HCT116 (cell line): Measurements from ENCODE around the gene DNAJC3. TPM values are rescaled to one million over a fixed set of nuclear protein-coding genes. Genes with fewer than 3 reads are reported as not detected.

Experiments
- ATAC-seq: fragments of 200-7000 bp; cut with Tn5 transposase; 2 replicates; pipeline ENCODE4 v1.9.1; 2020; ENCODE audit warnings: mild to moderate bottlenecking, moderate library complexity
- BruUV-seq: library from RNA; stranded (reverse); fragments of 400-500 nt; replicated peaks from 2 replicates; lab custom pipeline; 2021; lab: Mats Ljungman, UMichigan
- CTCF ChIA-PET: fragments of 300-600 bp; sonication (Branson Sonifier 250); formaldehyde crosslinking; loops from one replicate; lab custom pipeline; 2021; ENCODE audit warnings: antibody characterized with exemption; lab: Charles Lee
- POLR2A ChIA-PET: fragments of 300-600, 350-600 bp; sonication (Branson Sonifier 250); formaldehyde crosslinking; loops from one replicate; lab custom pipeline; 2021; ENCODE audit warnings: antibody characterized with exemption; lab: Charles Lee
- RAD21 ChIA-PET, 2 experiments: fragments of 300-600 bp; sonication (Branson Sonifier 250); formaldehyde crosslinking; loops; one replicate each; lab custom pipeline; 2023; ENCODE audit warnings: low total read pairs in 2 of 2; ENCODE audit not compliant: uncharacterized antibody in 2 of 2, unreplicated experiment in 2 of 2, low non-redundant PET in 1 of 2; lab: Charles Lee
- DNase-seq: peaks from one replicate; pipeline ENCODE4 v3.0.0-alpha.2; 2010; ENCODE audit warnings: low read depth, low spot score
- H2AFZ ChIP-seq: fragments of 200-600 bp; shearing (Covaris generic), sonication (generic); 2 replicates; pipeline ENCODE4 v1.6.1; 2017; ENCODE audit warnings: low read depth, mixed run types, mixed read lengths, antibody characterized with exemption, low read length; ENCODE audit not compliant: poor library complexity, severe bottlenecking
- H3K27ac ChIP-seq: 2 replicates; pipeline ENCODE4 v1.5.1; 2012; ENCODE audit warnings: low read depth, low read length
- H3K27me3 ChIP-seq: fragments of 200-600 bp; sonication (generic); 2 replicates; pipeline ENCODE4 v1.6.1; 2016; ENCODE audit warnings: mixed run types, low read length, mixed read lengths; ENCODE audit not compliant: insufficient read depth
- H3K36me3 ChIP-seq, 2 experiments: fragments of 200-500 bp in 1 of 2; fragments of 200-600 bp in 1 of 2; sonication (Bioruptor generic) in 1 of 2; sonication (generic) in 1 of 2; 2 replicates each; pipeline versions ENCODE4 v1.5.1 to v1.6.1; 2014 to 2016; ENCODE audit warnings: low read length in 2 of 2, inconsistent platforms in 1 of 2, mixed read lengths in 1 of 2, mixed run types in 1 of 2; ENCODE audit not compliant: insufficient read depth in 2 of 2, control insufficient read depth in 1 of 2
- H3K4me1 ChIP-seq, 2 experiments: fragments of 200-600 bp in 1 of 2; sonication (generic) in 1 of 2; 2 replicates each; pipeline versions ENCODE4 v1.5.1 to v1.6.1; 2012 to 2017; ENCODE audit warnings: low read length in 2 of 2, inconsistent platforms in 1 of 2, mild to moderate bottlenecking in 1 of 2, mixed read lengths in 1 of 2, mixed run types in 1 of 2, moderate library complexity in 1 of 2; ENCODE audit not compliant: insufficient read depth in 2 of 2, control insufficient read depth in 1 of 2
- H3K4me2 ChIP-seq: fragments of 200-600 bp; sonication (generic); 2 replicates; pipeline ENCODE4 v1.6.1; 2017; ENCODE audit warnings: mixed run types, low read length, mixed read lengths
- H3K4me3 ChIP-seq, 2 experiments: fragments of 200-600 bp in 1 of 2; sonication (generic) in 1 of 2; replicated peaks in 1 of 2; 2 replicates each; pipeline ENCODE4 v1.5.1; 2011 to 2016; ENCODE audit warnings: low read length in 2 of 2, control low read depth in 1 of 2, low read depth in 1 of 2, mild to moderate bottlenecking in 1 of 2, mixed read lengths in 1 of 2, mixed run types in 1 of 2
- H3K79me2 ChIP-seq: fragments of 200-600 bp; sonication (generic); 2 replicates; pipeline ENCODE4 v1.6.1; 2017; ENCODE audit warnings: mild to moderate bottlenecking, mixed run types, low read length, moderate library complexity, mixed read lengths; ENCODE audit not compliant: insufficient read depth
- H3K9ac ChIP-seq: fragments of 200-600 bp; sonication (generic); 2 replicates; pipeline ENCODE4 v1.6.1; 2016; ENCODE audit warnings: low read length, mixed read lengths
- H3K9me2 ChIP-seq: fragments of 200-600 bp; sonication (generic), shearing (Covaris generic); 2 replicates; pipeline ENCODE4 v1.6.1; 2017; ENCODE audit warnings: mixed run types, mild to moderate bottlenecking, moderate library complexity; ENCODE audit not compliant: insufficient read depth
- H3K9me3 ChIP-seq, 2 experiments: fragments of 200-500 bp in 1 of 2; fragments of 200-600 bp in 1 of 2; sonication (Bioruptor generic) in 1 of 2; sonication (generic) in 1 of 2; 2 replicates each; pipeline ENCODE4 v1.6.1; 2014 to 2017; ENCODE audit warnings: low read length in 2 of 2, mixed read lengths in 2 of 2, inconsistent platforms in 1 of 2, low read depth in 1 of 2, mild to moderate bottlenecking in 1 of 2, mixed run types in 1 of 2, moderate library complexity in 1 of 2; ENCODE audit not compliant: control insufficient read depth in 1 of 2, insufficient read depth in 1 of 2
- H4K20me1 ChIP-seq: fragments of 200-600 bp; sonication (generic), shearing (Covaris generic); 2 replicates; pipeline ENCODE4 v1.6.1; 2017; ENCODE audit warnings: mixed run types, mild to moderate bottlenecking, moderate library complexity; ENCODE audit not compliant: insufficient read depth
- ATF3 ChIP-seq: IDR thresholded peaks from 2 replicates; pipeline ENCODE4 v1.6.1; 2012
- CBX3 ChIP-seq: IDR thresholded peaks from 2 replicates; pipeline ENCODE4 v1.6.1; 2012; ENCODE audit warnings: low read depth
- CTCF ChIP-seq, 3 experiments: fragments of 200-600 bp in 1 of 3; sonication (generic) in 1 of 3; IDR thresholded peaks in 2 of 3; conservative IDR thresholded peaks in 1 of 3; 2 replicates each; pipeline ENCODE4 v1.5.1; 2012 to 2017; ENCODE audit warnings: low read depth in 2 of 3, low read length in 2 of 3, antibody characterized with exemption in 1 of 3, borderline replicate concordance in 1 of 3, control low read depth in 1 of 3, mild to moderate bottlenecking in 1 of 3, mixed read lengths in 1 of 3, mixed run types in 1 of 3, moderate library complexity in 1 of 3; ENCODE audit not compliant: insufficient read depth in 1 of 3
- EGR1 ChIP-seq: IDR thresholded peaks from 2 replicates; pipeline ENCODE4 v1.6.1; 2012; ENCODE audit warnings: low read depth
- ELF1 ChIP-seq: IDR thresholded peaks from 2 replicates; pipeline ENCODE4 v1.6.1; 2012; ENCODE audit warnings: low read depth, borderline replicate concordance
- EZH2phosphoT487 ChIP-seq: fragments of 200-600 bp; IDR thresholded peaks from 2 replicates; pipeline ENCODE4 v1.6.1; 2018; ENCODE audit warnings: antibody characterized with exemption, borderline replicate concordance
- FOSL1 ChIP-seq: IDR thresholded peaks from 2 replicates; pipeline ENCODE4 v1.6.1; 2012; ENCODE audit warnings: low read depth
- JUND ChIP-seq: IDR thresholded peaks from 2 replicates; pipeline ENCODE4 v1.6.1; 2012
- POLR2A ChIP-seq: IDR thresholded peaks from 2 replicates; pipeline ENCODE4 v1.7.0; 2011; ENCODE audit warnings: borderline replicate concordance; ENCODE audit not compliant: insufficient read depth, insufficient read length; ENCODE audit errors: extremely low read depth
- POLR2AphosphoS5 ChIP-seq: IDR thresholded peaks from 2 replicates; pipeline ENCODE4 v1.6.1; 2011; ENCODE audit warnings: mild to moderate bottlenecking, low read depth, low read length, moderate library complexity
- RAD21 ChIP-seq: IDR thresholded peaks from 2 replicates; pipeline ENCODE4 v1.6.1; 2012; ENCODE audit warnings: low read depth, mild to moderate bottlenecking
- REST ChIP-seq: IDR thresholded peaks from 2 replicates; pipeline ENCODE4 v1.6.1; 2012; ENCODE audit warnings: low read depth
- SIN3A ChIP-seq: IDR thresholded peaks from 2 replicates; pipeline ENCODE4 v1.6.1; 2012; ENCODE audit warnings: low read depth
- SP1 ChIP-seq: IDR thresholded peaks from 2 replicates; pipeline ENCODE4 v1.6.1; 2012; ENCODE audit warnings: low read depth
- SRF ChIP-seq: IDR thresholded peaks from 2 replicates; pipeline ENCODE4 v1.6.1; 2012; ENCODE audit warnings: low read depth
- TCF7L2 ChIP-seq: IDR thresholded peaks from 2 replicates; pipeline ENCODE4 v1.7.0; 2011; ENCODE audit warnings: borderline replicate concordance, inconsistent platforms; ENCODE audit not compliant: insufficient read depth, insufficient read length; ENCODE audit errors: extremely low read depth
- ZBTB33 ChIP-seq: IDR thresholded peaks from 2 replicates; pipeline ENCODE4 v1.6.1; 2011; ENCODE audit warnings: mild to moderate bottlenecking, low read length, moderate library complexity; ENCODE audit not compliant: insufficient replicate concordance; ENCODE audit errors: extremely low read depth
- ZFX ChIP-seq: fragments of 450-650 bp; IDR thresholded peaks from 2 replicates; pipeline ENCODE4 v1.6.1; 2017
- ZNF274 ChIP-seq: fragments of 200-500 bp; sonication (Bioruptor generic); IDR thresholded peaks from 2 replicates; pipeline ENCODE4 v1.6.1; 2014; ENCODE audit warnings: mild to moderate bottlenecking, low read depth, low read length, inconsistent platforms
- intact Hi-C: fragments of 100-400 bp; cut with micrococcal nuclease; formaldehyde crosslinking; loops from 2 replicates; pipeline ENCODE4 v1.10.0; 2022
- total RNA-seq: library from RNA; stranded (reverse); gene quantifications from one replicate; pipeline ENCODE4 v1.2.1, GENCODE V29; 2021; ENCODE audit not compliant: unreplicated experiment

DNAJC3 gene
- total RNA-seq, 1 experiment from 2014 or later = 28.5 TPM

GRCh38 chr13:95783747-95784146 is 106.8 kb downstream of the DNAJC3 start:
- POLR2A ChIA-PET = no interaction called here
- Histone ChIP-seq H3K4me2 (peak overlapping the region; percentile 29; the same call in 1 of the 2 replicates), H4K20me1 (no peaks in the 10 kb centered on the region), H3K9me2 (no peaks in the 10 kb centered on the region), H3K36me3 (no peaks in the 10 kb centered on the region), H3K4me1 (peaks cover 11 to 14% of the 10 kb centered on the region in 2 experiments), H3K9ac (no peak overlapping the region), H3K79me2 (no peaks in the 10 kb centered on the region), H3K27ac (no peak overlapping the region)
- peak; percentile 60 for ATAC-seq
- no TSS peak for BruUV-seq
- CTCF ChIA-PET = no interaction called here
- RAD21 ChIA-PET = no interaction called here
- TF ChIP-seq CBX3 (no peak), ZNF274 (no peak), JUND (no peak), POLR2AphosphoS5 (no peak), EGR1 (no peak), ATF3 (no peak), ELF1 (no peak), SRF (no peak), FOSL1 (no peak), ZFX (no peak), EZH2phosphoT487 (no peak), CTCF (IDR thresholded peaks at IDR 0.05 in 2 of 3, conservative IDR thresholded peaks at IDR 0.05 in 1 of 3; ENCODE audit: borderline replicate concordance in 1 of 3, insufficient read depth in 1 of 3, low read depth in 2 of 3, low read length in 2 of 3) (no peak), TCF7L2 (no peak), RAD21 (no peak), ZBTB33 (no peak), REST (no peak), SP1 (no peak), SIN3A (no peak), POLR2A (no peak)
- TF ChIP-seq, all 23 proteins: peak for 0
- intact Hi-C loops = no loop called here
- no peak for DNase-seq
- no peaks in the 10 kb centered on the region for H3K9me3 ChIP-seq
- no peaks in the 10 kb centered on the region for H3K27me3 ChIP-seq
- no peak overlapping the region for H2AFZ ChIP-seq
- no peak overlapping the region for H3K4me3 ChIP-seq
